Kidney glomerular epithelial cell (primary cell): ENCODE data around the gene GH2.
"Not testable (repeated sequence)": the region's sequence is repeated elsewhere in the genome, so short reads cannot be mapped to it uniquely, and the experiment has no call there.

Source experiments
- DNase-seq: peaks from one replicate; lab custom pipeline; 2025; lab: John Stamatoyannopoulos, UW

Gene GH2

GRCh38 chr17:63881935-63882601 lies at the start of gene GH2:
Gene GH2 (minus strand): TSS chr17:63881944. CDS start chr17:63881801, 143 bp downstream.
- DNase-seq, result peak; percentile 7

DNA sequence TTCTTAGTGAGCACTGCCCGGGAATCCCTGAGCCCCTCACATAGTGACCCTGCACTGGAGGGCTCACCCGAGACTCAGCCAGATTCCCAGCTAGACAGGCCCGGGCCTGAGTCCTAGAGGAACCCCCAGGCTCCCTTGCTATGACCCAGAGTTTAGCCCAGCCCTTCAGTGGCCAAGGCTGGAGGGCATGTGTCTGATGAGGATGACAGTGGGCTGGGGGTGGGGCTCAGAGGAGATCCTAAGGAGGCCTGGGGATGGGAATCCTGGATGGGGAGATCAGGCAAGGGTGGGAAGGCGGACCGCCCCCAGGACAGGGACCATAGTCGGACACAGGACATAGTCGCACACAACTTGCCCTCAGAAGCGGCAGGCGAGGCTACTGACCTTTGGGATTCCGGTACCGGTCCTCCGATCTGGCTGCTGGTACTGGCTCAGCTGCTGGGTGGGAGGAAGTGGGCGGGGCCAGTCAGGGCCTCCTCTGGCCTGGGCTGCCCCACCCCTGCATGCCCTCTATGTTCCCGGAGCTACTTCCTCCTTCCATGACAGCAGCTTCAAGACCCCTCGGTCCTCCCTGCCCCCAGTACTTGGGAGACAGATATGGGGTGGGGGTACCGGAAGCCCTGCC lies 49.3 kb upstream of the GH2 start:
- DNase-seq, result no peak

DNA sequence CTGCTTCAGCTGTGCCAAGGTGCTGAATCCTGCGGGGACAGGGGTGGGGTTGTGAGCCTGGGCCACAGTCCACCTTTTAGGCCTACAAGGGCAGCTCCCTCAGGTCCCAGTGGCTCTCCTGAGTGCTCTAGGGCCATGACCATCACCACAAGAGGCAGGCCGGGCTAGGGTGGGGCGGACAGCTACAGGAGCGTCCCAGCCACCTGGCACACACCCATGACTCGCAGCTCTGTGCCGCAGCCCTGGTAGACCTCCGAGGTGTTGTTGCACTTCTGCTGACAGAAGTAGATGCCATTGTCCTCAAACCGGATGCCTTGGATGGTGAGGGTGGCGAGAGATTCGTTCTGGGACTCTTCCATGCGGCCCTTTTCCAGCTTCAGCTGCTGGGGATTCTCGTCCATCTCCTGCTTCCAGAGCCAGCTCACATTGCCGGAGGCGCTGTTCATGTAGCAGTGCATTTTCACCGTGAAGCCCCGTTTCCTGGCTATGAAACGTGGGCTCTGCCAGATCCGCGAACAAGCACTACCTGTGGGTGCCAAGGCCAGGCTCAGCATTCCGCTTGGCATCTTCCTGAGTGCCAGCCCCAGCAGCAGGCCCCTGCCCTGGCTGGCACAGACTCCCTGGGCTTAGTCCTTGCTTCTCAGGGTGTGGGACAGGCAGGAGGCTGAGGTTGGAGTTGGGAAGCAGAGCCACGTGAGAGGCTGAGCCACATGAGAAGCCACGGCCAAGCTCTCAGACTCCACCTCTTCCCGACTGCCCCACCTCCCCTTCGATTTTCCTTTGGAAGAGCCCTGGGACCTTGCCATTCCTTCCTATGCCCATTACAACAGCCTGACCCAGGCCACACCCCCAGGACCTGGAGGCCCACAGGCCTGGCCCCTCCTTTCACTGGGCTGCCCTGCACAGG lies 48.4 kb upstream of the GH2 start:
- no peak for DNase-seq

DNA sequence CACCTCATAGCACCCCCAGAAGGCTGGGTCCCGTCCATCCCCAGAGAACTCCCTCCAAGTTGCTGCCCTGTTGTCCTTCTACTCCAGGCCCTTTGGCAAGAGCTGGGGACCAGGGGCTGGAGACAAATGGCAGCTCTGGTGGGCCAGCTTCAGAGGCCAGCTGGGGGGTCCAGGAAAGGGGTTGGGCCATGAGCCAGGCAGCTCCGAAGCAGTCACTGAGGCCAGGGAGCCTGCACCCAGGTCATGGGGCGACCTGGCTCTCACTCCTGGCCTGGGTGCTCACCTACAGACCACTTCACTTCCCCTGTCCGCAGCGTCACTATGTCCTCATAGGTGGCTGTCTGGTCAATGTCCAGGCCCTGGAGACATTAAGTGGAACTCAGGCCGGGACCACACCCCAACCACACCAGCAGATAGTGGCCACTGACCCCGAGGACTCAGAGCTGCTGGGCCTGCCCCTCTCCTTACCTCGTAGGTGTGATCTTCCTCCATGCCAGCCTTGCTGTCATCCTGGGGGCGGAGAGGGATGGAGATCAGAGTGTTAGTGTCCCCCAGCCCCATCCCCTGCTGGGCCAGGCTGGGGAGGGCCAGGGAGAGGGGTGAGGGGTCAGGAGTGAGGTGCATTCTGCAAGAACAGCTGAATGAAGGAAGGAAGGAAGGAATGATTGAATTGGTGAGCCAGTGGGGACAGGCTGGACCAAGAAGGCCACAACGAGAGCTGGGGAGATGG lies 47.4 kb upstream of the GH2 start:
- DNase-seq, result no peak

- DNase-seq, result no peak
These were observed 46.5 kb upstream of the GH2 start for GRCh38 chr17:63928172-63928666.

DNA sequence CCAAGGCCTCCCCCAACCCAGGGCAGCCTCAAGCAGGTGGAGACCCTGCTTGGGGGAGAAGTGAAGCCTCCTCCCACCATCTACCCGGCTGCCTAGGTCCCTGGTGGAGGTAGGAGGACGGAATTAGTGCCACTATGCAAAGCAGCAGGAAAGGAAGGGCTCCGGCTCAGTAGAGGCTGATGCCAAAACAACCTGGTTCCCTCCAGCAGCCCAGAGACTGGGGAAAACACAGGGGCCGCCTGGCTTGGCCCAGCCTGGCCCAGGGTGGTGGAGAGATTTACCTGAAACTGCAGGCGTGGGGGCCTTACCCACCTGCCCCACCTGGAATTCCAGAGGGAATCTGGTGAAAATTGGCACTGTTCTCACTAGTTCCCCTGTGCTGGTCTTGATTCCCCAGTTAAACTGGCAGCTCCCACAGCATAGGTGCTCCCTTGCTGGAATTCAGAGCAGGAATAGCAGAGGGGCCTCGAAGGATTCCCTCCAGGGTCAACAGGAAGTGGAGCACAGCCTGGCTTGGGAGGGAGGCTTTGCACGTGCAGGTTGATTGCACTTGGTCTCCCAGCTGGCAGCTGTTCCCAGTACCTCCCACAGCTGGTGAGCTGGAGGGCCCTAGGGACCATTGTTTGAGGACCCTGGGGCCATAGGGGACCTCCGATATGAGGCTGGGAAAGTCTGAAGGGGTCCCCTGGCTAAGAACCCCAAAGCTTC lies 45.9 kb upstream of the GH2 start:
- no peak for DNase-seq

- no peak for DNase-seq
These were observed 44.4 kb upstream of the GH2 start for GRCh38 chr17:63926164-63926563.

DNA sequence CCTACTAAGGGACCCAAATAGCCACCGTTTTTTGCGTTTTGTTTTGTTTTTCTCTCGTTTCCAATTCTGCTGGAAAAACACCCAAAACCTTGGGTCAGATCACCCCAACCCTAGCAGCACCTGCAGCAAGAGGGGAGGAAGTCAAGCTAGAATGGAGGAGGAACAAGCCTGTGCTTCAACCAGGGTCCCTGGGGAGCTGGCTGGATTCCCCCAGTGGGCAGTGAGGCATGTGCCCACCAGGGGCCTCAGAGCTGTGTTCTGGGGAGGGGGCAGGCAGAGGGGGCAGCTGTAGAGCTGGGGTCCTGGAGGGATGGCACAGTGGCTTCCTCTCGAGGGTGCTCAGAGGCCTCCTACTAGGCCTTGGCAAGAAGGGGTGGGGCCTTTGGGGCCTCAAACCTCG lies 43.9 kb upstream of the GH2 start:
- DNase-seq, result no peak

- not testable (repeated sequence) for DNase-seq
These were observed 40.7 kb upstream of the GH2 start for GRCh38 chr17:63922402-63922801.

GRCh38 chr17:63920779-63921178 lies 39.0 kb upstream of the GH2 start:
- DNase-seq, result not testable (repeated sequence)

DNA sequence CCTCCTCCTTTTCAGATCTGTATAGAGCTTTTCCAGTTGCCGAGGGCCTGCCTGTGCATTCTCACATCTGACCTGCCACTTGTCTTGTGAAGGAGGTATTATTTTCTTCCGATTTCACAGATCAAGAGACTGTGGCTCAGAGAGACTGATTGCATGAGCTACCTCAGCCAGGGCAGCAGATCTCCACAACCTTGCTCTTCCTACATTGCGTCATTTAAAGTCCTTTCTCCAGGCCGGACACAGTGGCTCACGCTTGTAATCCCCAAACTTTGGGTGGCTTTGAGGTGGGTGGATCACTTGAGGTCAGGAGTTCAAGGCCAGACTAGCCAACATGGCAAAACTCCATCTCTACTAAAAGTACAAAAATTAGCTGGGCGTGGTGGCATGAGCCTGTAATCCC lies 38.3 kb upstream of the GH2 start:
- not testable (repeated sequence) for DNase-seq

GRCh38 chr17:63919311-63919723 lies 37.6 kb upstream of the GH2 start:
- DNase-seq, result peak; percentile 39

GRCh38 chr17:63918789-63919305 lies 37.1 kb upstream of the GH2 start, which contains the start of gene GH1:
Gene GH1 (minus strand): TSS chr17:63918839. CDS start chr17:63918776, 63 bp downstream.
- DNase-seq, result not testable (repeated sequence)

DNA sequence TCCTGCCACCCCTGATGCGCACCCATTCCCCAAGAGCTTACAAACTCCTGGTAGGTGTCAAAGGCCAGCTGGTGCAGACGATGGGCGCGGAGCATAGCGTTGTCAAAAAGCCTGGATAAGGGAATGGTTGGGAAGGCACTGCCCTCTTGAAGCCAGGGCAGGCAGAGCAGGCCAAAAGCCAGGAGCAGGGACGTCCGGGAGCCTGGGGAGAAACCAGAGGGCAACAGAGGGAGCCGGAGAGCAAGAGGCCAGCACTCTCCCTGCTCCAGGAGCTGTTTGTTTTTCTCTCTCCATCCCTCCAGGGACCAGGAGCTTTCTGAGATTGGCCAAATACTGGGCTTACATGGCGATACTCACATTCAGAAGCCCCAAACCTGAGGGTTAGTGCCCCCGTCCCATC lies 36.6 kb upstream of the GH2 start:
- DNase-seq, result no peak

DNA sequence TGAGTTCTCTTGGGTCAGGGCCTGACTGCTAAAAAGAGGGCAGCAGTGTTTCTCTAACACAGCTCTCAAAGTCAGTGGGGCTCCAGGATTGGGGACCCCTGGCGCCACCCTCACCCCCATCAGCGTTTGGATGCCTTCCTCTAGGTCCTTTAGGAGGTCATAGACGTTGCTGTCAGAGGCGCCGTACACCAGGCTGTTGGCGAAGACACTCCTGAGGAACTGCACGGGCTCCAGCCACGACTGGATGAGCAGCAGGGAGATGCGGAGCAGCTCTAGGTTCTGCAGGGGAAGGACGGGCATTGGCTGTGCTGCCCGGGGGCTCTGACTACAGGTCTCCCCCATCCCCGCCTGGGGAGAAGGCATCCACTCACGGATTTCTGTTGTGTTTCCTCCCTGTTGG lies 35.9 kb upstream of the GH2 start:
- DNase-seq, result no peak

DNA sequence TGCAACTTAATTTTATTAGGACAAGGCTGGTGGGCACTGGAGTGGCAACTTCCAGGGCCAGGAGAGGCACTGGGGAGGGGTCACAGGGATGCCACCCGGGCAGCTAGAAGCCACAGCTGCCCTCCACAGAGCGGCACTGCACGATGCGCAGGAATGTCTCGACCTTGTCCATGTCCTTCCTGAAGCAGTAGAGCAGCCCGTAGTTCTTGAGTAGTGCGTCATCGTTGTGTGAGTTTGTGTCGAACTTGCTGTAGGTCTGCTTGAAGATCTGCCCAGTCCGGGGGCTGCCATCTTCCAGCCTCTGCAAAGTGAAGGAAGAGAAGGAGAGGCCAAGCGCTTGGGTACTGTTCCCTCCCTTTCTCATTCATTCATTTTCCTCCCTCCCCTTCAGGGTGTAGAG lies 35.5 kb upstream of the GH2 start:
- not testable (repeated sequence) for DNase-seq

GRCh38 chr17:63916566-63917185 lies 34.9 kb upstream of the GH2 start:
- DNase-seq, result no peak

DNA sequence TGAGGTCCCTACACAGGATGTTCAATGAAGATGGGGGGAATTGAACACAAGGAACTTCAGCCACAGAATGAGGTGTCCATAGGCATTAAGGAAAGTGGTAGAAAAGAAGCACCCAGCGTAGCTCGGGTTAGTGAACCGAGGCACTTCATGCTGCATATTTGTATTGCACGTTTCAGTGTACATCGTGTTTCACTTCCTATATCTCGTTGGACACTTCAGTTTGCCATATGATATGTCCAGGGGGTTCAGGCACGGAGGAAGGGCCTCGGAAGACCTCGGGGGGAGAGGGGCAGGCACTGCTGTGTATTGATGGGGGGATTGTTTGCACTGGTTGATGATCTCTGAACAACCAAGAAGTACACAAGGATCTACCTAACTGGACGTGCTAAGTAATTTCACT lies 34.0 kb upstream of the GH2 start:
- DNase-seq, result not testable (repeated sequence)

DNA sequence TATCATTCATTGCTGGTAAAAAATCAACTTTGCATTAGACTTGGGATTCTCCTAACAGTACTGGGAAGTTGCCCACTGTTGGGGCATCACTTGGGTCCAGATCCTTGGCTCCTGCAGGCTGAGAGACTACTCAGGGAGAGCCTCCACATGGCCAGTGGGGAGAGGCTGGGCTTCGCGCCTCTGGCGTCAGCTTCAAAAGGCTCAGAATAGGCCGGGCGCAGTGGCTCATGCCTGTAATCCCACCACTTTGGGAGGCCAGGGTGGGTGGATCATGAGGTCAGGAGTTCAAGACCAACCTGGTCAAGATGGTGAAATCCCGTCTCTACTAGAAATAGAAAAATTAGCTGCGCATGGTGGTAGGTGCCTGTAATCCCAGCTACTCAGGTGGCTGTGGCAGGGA lies 32.7 kb upstream of the GH2 start:
- DNase-seq, result no peak

- DNase-seq, result peak; percentile 22
These were observed 29.9 kb upstream of the GH2 start for GRCh38 chr17:63911657-63912100.
